ENCODE measurements around the gene ECI1. TPM values are rescaled to one million over a fixed set of nuclear protein-coding genes. Genes with fewer than 3 reads are reported as not detected.

Gene ECI1
- total and polyA plus RNA-seq, 2 of the 4 experiments (the other 2 are of a cell fraction), result 20.3 to 30.1 TPM

DNA sequence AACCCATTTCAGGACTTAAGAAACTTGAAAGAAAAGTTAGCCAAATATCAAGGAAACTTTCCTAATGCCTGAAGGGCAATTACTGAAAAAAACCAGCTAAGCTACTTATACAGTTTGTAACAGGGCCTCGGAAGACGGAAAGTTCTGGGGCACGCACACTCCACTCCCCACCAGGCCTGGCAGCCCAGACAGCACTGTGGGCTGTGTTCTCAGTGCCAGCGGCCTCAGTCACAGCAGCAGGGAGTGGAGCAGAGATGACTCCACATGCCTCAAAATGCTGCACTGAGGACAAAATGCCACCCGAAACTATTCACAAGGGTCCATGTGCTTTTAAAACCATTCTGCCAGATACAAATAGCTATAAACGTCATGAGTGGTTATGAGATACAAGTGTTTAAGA lies 6.3 kb upstream of the ECI1 start:
- no peak overlapping the region for H2AFZ ChIP-seq (replicated peaks; ENCODE audit: low read length, poor library complexity)
- intact Hi-C loops (cut with micrococcal nuclease), result no loop called here
- 100% methylated on average over 3 of the region's 6 CpGs; no CpG with 5 or more reads in 1 of the 2 experiments for WGBS, 2 experiments (ENCODE audit: extremely low coverage in 2 of 2, insufficient read length in 1 of 2)
- H2BK5ac ChIP-seq (ENCODE audit: low read depth, low read length, poor library complexity, severe bottlenecking), result no peak overlapping the region
- no peak overlapping the region for H4K5ac ChIP-seq (ENCODE audit: low read depth, low read length)
- H2BK120ac ChIP-seq (ENCODE audit: low read depth, low read length), result no peak overlapping the region
- no peak overlapping the region for H4K91ac ChIP-seq (ENCODE audit: insufficient read depth, low read depth, low read length)
- no peak overlapping the region for H3K27ac ChIP-seq (ENCODE audit: insufficient read depth, low read length)
- in situ Hi-C loops (cut with MboI; ENCODE audit: low sequenced_read_pairs), result loop anchor here (10.0 kb wide), 1 partner anchor 247 kb away; no protein-coding TSS in a partner anchor
- no peak overlapping the region for H3K9ac ChIP-seq (ENCODE audit: low read depth, low read length)
- no peak overlapping the region for H2AK9ac ChIP-seq (replicated peaks; ENCODE audit: low read depth, low read length, poor library complexity)
- no TSS peak for BruUV-seq (replicated peaks)
- no peak overlapping the region for H3K23ac ChIP-seq (ENCODE audit: low read depth, low read length)
- H3K4ac ChIP-seq (ENCODE audit: low read depth, low read length), result no peak overlapping the region
- no peak overlapping the region for H3K14ac ChIP-seq (replicated peaks; ENCODE audit: low read depth, low read length)
- H3K36me3 ChIP-seq (ENCODE audit: control insufficient read depth, insufficient read depth, low read length), result peaks cover 60% of the 10 kb centered on the region
- DNase-seq (no peak), ATAC-seq (ENCODE audit: low read depth) (no peak)
- POLR2A ChIA-PET (ENCODE audit: unreplicated experiment), result no interaction called here
- H2BK20ac ChIP-seq (ENCODE audit: low read depth, low read length), result no peak overlapping the region
- H3K4me1 ChIP-seq (ENCODE audit: control insufficient read depth, insufficient read depth, low read length), result no peaks in the 10 kb centered on the region
- peaks cover 27 to 45% of the 10 kb centered on the region in 2 experiments for H3K79me1 ChIP-seq (ENCODE audit: low read depth in 1 of 2, low read length in 2 of 2)
- H4K20me1 ChIP-seq (ENCODE audit: insufficient read depth, low read length), result peaks cover 28% of the 10 kb centered on the region
- no peak overlapping the region for H4K8ac ChIP-seq (ENCODE audit: low read depth in 2 of 2, low read length in 2 of 2)
- H3K9me1 ChIP-seq (ENCODE audit: insufficient read depth, low read length), result no peaks in the 10 kb centered on the region
- no peaks in the 10 kb centered on the region for H3K27me3 ChIP-seq (ENCODE audit: control insufficient read depth, insufficient read depth, low read length)
- H3K4me3 ChIP-seq (ENCODE audit: insufficient read depth, low read depth, low read length), result no peak overlapping the region
- dilution Hi-C loops (cut with HindIII; ENCODE audit: low sequenced_read_pairs, unreplicated experiment), result no loop called here
- no peaks in the 10 kb centered on the region for H3K9me3 ChIP-seq (ENCODE audit: control insufficient read depth, insufficient read depth, low read length)
- H3K56ac ChIP-seq (ENCODE audit: extremely low read depth, insufficient read depth, low read length), result no peak overlapping the region
- CTCF ChIA-PET, result no interaction called here
- no peak overlapping the region for H2BK15ac ChIP-seq (ENCODE audit: low read depth, low read length)
- no peak overlapping the region for H2AK5ac ChIP-seq (ENCODE audit: low read depth, low read length)
- no peak overlapping the region for H3K4me2 ChIP-seq (ENCODE audit: low read depth, low read length)
- TF ChIP-seq CHD1 (IDR thresholded peaks at IDR 0.05; ENCODE audit: low read depth, low read length) (no peak), RAD21 (IDR thresholded peaks at IDR 0.05; ENCODE audit: low read length) (no peak), MXI1 (IDR thresholded peaks at IDR 0.05; ENCODE audit: borderline replicate concordance, low read depth, low read length) (no peak), MAZ (IDR thresholded peaks at IDR 0.05; ENCODE audit: borderline replicate concordance, low read depth, low read length) (no peak), RFX5 (IDR thresholded peaks at IDR 0.05; ENCODE audit: low read depth, low read length) (no peak), POLR2A (IDR thresholded peaks at IDR 0.05; ENCODE audit: low read depth, low read length) (no peak), SMC3 (IDR thresholded peaks at IDR 0.05; ENCODE audit: low read depth, low read length) (no peak), ELK1 (IDR thresholded peaks at IDR 0.05; ENCODE audit: borderline replicate concordance, low read depth, low read length) (no peak), NFE2L2 (IDR thresholded peaks at IDR 0.05; ENCODE audit: low read depth, low read length) (no peak), CTCF (conservative IDR thresholded peaks at IDR 0.05; ENCODE audit: low read depth, low read length) (no peak), CEBPB (IDR thresholded peaks at IDR 0.05; ENCODE audit: low read depth, low read length) (no peak), BHLHE40 (IDR thresholded peaks at IDR 0.05; ENCODE audit: low read depth, low read length) (no peak)
- TF ChIP-seq, protein P1, sequence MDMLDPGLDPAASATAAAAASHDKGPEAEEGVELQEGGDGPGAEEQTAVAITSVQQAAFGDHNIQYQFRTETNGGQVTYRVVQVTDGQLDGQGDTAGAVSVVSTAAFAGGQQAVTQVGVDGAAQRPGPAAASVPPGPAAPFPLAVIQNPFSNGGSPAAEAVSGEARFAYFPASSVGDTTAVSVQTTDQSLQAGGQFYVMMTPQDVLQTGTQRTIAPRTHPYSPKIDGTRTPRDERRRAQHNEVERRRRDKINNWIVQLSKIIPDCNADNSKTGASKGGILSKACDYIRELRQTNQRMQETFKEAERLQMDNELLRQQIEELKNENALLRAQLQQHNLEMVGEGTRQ (IDR thresholded peaks at IDR 0.05; ENCODE audit: low read depth, low read length), result no peak
- no peak overlapping the region for H3K18ac ChIP-seq (ENCODE audit: low read depth, low read length)

All from IMR-90 (cell line).